Adrenal gland (tissue), 5 donors: Measurements from ENCODE around the gene KDM6A.

Source experiments
- POLR2A ChIP-seq, 2 donors: fragments of 450-650 bp; IDR thresholded peaks; one replicate each; pipeline ENCODE4 v1.6.1; 2017; ENCODE audit warnings: antibody characterized with exemption in 2 of 2, mild to moderate bottlenecking in 2 of 2, moderate library complexity in 1 of 2
- TF ChIP-seq, protein P1 (sequence below), 6 experiments: fragments of 450-650 bp in 4 of 6; fragments of 200-600 bp in 2 of 6; sonication (generic) in 1 of 6; IDR thresholded peaks; 1 replicate in 5 of 6; 2 replicates in 1 of 6; pipeline versions ENCODE4 v1.5.1 to v1.8.0; 2016 to 2021; ENCODE audit warnings: antibody characterized with exemption in 6 of 6, mild to moderate bottlenecking in 2 of 6, moderate library complexity in 1 of 6
- donor health status: DM: no; HTN: no; CAD: no.

- TF ChIP-seq, protein P1, sequence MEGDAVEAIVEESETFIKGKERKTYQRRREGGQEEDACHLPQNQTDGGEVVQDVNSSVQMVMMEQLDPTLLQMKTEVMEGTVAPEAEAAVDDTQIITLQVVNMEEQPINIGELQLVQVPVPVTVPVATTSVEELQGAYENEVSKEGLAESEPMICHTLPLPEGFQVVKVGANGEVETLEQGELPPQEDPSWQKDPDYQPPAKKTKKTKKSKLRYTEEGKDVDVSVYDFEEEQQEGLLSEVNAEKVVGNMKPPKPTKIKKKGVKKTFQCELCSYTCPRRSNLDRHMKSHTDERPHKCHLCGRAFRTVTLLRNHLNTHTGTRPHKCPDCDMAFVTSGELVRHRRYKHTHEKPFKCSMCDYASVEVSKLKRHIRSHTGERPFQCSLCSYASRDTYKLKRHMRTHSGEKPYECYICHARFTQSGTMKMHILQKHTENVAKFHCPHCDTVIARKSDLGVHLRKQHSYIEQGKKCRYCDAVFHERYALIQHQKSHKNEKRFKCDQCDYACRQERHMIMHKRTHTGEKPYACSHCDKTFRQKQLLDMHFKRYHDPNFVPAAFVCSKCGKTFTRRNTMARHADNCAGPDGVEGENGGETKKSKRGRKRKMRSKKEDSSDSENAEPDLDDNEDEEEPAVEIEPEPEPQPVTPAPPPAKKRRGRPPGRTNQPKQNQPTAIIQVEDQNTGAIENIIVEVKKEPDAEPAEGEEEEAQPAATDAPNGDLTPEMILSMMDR (IDR thresholded peaks at IDR 0.05) = no peak
- no peak for TF ChIP-seq POLR2A (IDR thresholded peaks at IDR 0.05)
Measured at GRCh38 chrX:45134315-45134731, 261.3 kb downstream of the KDM6A start.
